HG03025 (cell line): ENCODE measurements around the gene PIGBOS1.

Source experiments
- ATAC-seq: cut with Tn5 transposase; IDR thresholded peaks from one replicate; pipeline ENCODE4 v1.9.1; 2021; ENCODE audit warnings: mild to moderate bottlenecking, moderate library complexity; ENCODE audit not compliant: unreplicated experiment, low FRiP score

Gene PIGBOS1

DNA sequence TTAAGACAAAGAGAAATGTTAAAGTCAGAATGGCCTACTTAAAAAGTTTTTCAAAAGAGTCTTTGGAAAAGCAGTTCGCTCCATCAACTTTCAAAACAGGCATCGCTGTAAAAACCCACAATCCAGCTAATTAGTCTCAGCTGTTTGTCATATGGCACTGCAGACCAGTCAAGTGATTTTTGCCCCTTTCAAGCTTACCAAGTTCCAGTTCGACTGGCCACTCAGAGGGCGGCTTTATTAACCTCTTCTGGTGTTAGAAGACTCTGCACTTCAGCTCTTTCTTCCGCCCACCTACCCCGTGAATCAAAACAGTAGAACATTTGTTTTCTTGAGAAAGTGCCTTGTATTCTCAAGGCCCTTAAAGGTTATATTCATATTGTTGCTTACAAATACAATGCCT, 48.6 kb downstream of the PIGBOS1 start:
- no peak for ATAC-seq

DNA sequence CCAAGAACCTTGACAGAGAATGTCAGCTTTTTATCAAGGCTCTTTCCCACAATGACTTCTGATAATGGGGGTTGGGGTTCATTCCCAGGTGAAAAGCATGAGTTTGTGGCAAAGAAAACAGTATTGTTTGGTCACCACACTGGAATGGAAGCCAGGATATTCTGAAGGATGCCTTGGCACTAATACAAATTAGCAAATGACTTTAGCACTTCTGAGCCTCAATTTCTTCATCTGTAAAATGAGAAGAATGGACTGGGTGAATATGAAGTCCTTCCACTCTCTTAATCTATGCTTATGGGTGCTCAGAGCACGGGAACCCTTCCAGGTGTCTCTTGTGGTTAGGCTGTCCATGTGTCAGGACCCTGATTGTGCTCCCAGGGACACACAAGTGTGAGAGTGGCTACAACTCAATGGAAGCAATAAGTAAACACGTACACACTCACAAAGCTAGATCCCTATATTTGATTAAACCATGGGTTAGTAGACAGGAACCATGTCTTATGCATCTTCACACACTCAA, 50.7 kb downstream of the PIGBOS1 start:
- ATAC-seq: no peak

DNA sequence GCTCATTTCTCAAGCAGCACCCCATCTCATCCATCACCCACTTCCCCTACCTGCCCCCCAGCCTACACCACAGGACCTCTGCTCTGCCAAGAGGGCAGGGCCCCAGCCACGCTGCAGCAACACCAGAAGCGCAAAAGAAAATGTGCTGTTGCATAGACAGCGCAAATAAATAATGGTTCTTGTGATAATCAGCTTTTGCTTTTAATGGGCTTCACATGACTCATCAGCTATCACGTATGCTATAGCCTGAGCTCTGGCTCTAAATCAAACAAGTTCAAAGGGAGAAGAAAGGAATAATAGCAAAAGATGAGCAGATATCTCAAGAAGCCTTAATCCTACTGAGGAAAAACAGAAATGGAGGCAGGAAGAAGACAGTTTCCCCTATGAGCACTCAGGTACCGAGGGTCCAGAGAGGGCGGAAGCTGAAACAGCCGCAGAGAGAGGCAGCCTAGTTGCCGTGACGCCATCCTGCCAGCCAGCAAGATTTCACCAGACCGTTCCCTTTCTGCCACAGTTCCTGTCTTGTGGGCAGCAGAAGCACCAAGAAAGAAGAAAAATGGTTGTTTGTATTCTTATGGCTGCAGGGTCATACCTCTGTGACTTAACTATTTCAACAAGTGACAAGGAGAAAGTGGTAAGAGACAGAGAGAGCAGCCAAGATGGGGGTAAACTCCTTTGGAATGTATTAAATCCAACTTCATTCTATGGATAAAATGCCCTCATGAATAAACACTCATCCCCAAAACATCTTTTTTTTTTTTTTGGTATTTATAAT, 51.3 kb downstream of the PIGBOS1 start:
- peak; percentile 55 for ATAC-seq
